ENCODE measurements around the gene LHX2.
"Not testable (repeated sequence)": the region's sequence is repeated elsewhere in the genome, so short reads cannot be mapped to it uniquely, and the experiment has no call there.

Gene LHX2

GRCh38 chr9:124011460-124012301 lies at the start of gene LHX2:
LHX2 (plus strand) TSS chr9:124011768; CDS start chr9:124012349, 581 bp downstream.
- no peak for DNase-seq

GRCh38 chr9:123964761-123965160 lies 46.8 kb upstream of the LHX2 start:
- no peak for DNase-seq

GRCh38 chr9:123965801-123966686 lies 45.5 kb upstream of the LHX2 start:
- no peak for DNase-seq

- DNase-seq, result no peak
Observed at GRCh38 chr9:123967323-123967722, 44.2 kb upstream of the LHX2 start.

- DNase-seq, result no peak
Observed at GRCh38 chr9:123972618-123973017, 39.0 kb upstream of the LHX2 start.

GRCh38 chr9:123973590-123974223 lies 37.9 kb upstream of the LHX2 start:
- no peak for DNase-seq

GRCh38 chr9:123974471-123974870 lies 37.1 kb upstream of the LHX2 start:
- no peak for DNase-seq

GRCh38 chr9:123975871-123976270 lies 35.7 kb upstream of the LHX2 start:
- DNase-seq, result no peak

GRCh38 chr9:123976579-123976978 lies 35.0 kb upstream of the LHX2 start:
- DNase-seq, result not testable (repeated sequence)

- DNase-seq, result no peak
Observed at GRCh38 chr9:123978981-123979380, 32.6 kb upstream of the LHX2 start.

- DNase-seq, result no peak
Observed at GRCh38 chr9:123982535-123982934, 29.0 kb upstream of the LHX2 start.

- DNase-seq, result no peak
Observed at GRCh38 chr9:123983047-123983446, 28.5 kb upstream of the LHX2 start.

- DNase-seq, result no peak
Observed at GRCh38 chr9:123984802-123985201, 26.8 kb upstream of the LHX2 start.

- no peak for DNase-seq
Observed at GRCh38 chr9:123985869-123986268, 25.7 kb upstream of the LHX2 start.

- DNase-seq, result no peak
Observed at GRCh38 chr9:123990427-123990826, 21.1 kb upstream of the LHX2 start.

- not testable (repeated sequence) for DNase-seq
Observed at GRCh38 chr9:123992679-123993078, 18.9 kb upstream of the LHX2 start.

GRCh38 chr9:123996731-123997421 lies 14.7 kb upstream of the LHX2 start:
- no peak for DNase-seq

GRCh38 chr9:123997665-123998277 lies 13.8 kb upstream of the LHX2 start:
- no peak for DNase-seq

- DNase-seq, result no peak
Observed at GRCh38 chr9:123998278-123998925, 13.2 kb upstream of the LHX2 start.

GRCh38 chr9:123998970-123999621 lies 12.5 kb upstream of the LHX2 start:
- no peak for DNase-seq

GRCh38 chr9:123999661-124000060 lies 11.9 kb upstream of the LHX2 start:
- DNase-seq, result no peak

Measured in CD4-positive, alpha-beta T cell treated with Interleukin-12 subunit alpha and Interleukin-12 subunit beta, for 1 hour (primary cell).